Measurements from ENCODE around the gene NUP62.

NUP62 gene

DNA sequence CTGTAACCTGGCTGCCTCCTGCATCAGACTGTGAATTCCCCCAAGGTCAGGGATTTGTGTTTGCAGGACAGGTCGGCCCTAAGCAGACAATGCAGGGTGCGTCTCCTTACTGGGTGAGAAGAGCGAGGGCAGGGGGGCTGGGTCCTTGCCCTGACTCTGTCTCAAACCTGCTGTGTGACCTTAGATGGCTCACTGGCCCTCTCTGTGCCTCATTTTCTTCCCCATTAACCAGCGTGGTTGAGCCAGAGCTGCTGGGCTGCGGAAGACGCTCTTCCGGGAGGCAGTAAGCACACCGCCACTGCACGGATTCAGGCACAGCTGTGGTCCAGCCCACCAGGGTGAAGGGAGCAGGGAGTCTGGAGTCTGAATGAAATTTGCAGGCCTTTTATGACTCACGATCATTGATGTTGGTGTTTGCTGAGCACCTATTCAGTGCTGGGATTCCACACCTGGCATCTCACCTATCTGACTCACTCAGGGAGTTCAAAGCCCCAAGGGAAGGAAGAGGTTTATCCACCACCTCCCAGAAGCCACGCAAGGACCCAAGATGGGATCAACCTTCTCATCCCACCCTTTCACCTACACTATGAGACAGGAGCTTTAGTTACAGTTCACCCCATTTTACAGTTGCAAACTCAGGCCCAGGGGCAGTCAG, 54.7 kb downstream of the NUP62 start:
- no peak for TF ChIP-seq CEBPB (IDR thresholded peaks at IDR 0.05)
- no peak for TF ChIP-seq EGR1 (IDR thresholded peaks at IDR 0.05)
- no peak for TF ChIP-seq FOXM1 (IDR thresholded peaks at IDR 0.05; ENCODE audit: borderline replicate concordance, low read depth)
- TF ChIP-seq TAF1 (IDR thresholded peaks at IDR 0.05; ENCODE audit: low read depth), result no peak

DNA sequence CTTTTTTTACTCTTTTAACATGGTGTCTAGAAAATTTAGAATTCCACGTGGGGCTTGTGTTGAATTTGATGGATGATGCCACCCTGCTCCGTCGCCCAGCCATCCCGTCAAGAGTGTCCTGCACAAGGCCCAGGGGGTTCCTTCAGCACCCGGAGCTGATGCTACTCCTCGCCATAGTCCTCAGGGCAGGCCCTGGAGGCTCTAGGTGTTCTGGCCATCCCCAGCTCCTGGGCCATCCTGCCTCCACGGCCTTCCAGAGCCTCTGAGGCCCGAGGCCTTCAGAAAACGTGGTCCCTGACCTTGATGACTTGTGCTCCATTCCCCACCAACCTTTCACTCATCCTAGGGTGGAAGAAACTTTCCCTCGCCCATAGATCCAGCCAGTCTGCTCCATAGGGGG, 55.5 kb downstream of the NUP62 start:
- no peak for TF ChIP-seq TCF12 (IDR thresholded peaks at IDR 0.05; ENCODE audit: low read depth)
- TF ChIP-seq EGR1 (IDR thresholded peaks at IDR 0.05), result no peak
- TF ChIP-seq, protein P1, sequence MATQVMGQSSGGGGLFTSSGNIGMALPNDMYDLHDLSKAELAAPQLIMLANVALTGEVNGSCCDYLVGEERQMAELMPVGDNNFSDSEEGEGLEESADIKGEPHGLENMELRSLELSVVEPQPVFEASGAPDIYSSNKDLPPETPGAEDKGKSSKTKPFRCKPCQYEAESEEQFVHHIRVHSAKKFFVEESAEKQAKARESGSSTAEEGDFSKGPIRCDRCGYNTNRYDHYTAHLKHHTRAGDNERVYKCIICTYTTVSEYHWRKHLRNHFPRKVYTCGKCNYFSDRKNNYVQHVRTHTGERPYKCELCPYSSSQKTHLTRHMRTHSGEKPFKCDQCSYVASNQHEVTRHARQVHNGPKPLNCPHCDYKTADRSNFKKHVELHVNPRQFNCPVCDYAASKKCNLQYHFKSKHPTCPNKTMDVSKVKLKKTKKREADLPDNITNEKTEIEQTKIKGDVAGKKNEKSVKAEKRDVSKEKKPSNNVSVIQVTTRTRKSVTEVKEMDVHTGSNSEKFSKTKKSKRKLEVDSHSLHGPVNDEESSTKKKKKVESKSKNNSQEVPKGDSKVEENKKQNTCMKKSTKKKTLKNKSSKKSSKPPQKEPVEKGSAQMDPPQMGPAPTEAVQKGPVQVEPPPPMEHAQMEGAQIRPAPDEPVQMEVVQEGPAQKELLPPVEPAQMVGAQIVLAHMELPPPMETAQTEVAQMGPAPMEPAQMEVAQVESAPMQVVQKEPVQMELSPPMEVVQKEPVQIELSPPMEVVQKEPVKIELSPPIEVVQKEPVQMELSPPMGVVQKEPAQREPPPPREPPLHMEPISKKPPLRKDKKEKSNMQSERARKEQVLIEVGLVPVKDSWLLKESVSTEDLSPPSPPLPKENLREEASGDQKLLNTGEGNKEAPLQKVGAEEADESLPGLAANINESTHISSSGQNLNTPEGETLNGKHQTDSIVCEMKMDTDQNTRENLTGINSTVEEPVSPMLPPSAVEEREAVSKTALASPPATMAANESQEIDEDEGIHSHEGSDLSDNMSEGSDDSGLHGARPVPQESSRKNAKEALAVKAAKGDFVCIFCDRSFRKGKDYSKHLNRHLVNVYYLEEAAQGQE (IDR thresholded peaks at IDR 0.05; ENCODE audit: low read depth), result no peak
- no peak for TF ChIP-seq FOXM1 (IDR thresholded peaks at IDR 0.05; ENCODE audit: borderline replicate concordance, low read depth)
- TF ChIP-seq CREB1 (IDR thresholded peaks at IDR 0.05; ENCODE audit: low read depth), result no peak
- TF ChIP-seq TEAD4 (IDR thresholded peaks at IDR 0.05), result no peak
- TF ChIP-seq, protein P2, sequence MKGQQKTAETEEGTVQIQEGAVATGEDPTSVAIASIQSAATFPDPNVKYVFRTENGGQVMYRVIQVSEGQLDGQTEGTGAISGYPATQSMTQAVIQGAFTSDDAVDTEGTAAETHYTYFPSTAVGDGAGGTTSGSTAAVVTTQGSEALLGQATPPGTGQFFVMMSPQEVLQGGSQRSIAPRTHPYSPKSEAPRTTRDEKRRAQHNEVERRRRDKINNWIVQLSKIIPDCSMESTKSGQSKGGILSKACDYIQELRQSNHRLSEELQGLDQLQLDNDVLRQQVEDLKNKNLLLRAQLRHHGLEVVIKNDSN (IDR thresholded peaks at IDR 0.05), result no peak
- TF ChIP-seq TAF1 (IDR thresholded peaks at IDR 0.05; ENCODE audit: low read depth), result no peak
- TF ChIP-seq, protein P3, sequence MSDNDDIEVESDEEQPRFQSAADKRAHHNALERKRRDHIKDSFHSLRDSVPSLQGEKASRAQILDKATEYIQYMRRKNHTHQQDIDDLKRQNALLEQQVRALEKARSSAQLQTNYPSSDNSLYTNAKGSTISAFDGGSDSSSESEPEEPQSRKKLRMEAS (IDR thresholded peaks at IDR 0.05), result no peak
- TF ChIP-seq RAD21 (IDR thresholded peaks at IDR 0.05; ENCODE audit: low read depth), result no peak
- no peak for TF ChIP-seq NFIC (IDR thresholded peaks at IDR 0.05)

DNA sequence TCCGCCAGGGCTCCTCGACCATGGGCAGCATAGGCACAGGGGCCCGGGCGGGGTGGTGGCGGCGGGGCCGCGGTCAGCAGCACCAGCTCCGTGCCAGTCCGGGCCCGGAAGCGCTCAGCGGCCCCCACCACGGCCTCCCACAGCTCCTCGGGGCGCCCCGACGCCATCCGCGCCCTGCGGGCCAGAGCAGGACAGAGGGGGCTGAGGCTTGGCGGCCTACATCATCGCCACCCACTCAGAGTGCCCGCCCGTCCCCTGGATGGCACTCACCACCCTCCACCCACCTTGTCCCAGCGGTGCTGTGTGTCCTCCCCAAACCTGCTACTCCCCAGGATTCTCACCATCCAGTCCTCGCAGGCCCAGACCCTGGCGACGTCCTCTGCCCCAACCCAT, 56.2 kb downstream of the NUP62 start:
- TF ChIP-seq NFIC (IDR thresholded peaks at IDR 0.05) (no peak), TEAD4 (IDR thresholded peaks at IDR 0.05) (no peak), CREB1 (IDR thresholded peaks at IDR 0.05; ENCODE audit: low read depth) (no peak), ZBTB7A (IDR thresholded peaks at IDR 0.05; ENCODE audit: low read depth) (no peak), CEBPB (IDR thresholded peaks at IDR 0.05) (no peak), TCF12 (IDR thresholded peaks at IDR 0.05; ENCODE audit: low read depth) (no peak)
- TF ChIP-seq, protein P2 (IDR thresholded peaks at IDR 0.05), result no peak
- TF ChIP-seq, protein P3 (IDR thresholded peaks at IDR 0.05), result no peak

DNA sequence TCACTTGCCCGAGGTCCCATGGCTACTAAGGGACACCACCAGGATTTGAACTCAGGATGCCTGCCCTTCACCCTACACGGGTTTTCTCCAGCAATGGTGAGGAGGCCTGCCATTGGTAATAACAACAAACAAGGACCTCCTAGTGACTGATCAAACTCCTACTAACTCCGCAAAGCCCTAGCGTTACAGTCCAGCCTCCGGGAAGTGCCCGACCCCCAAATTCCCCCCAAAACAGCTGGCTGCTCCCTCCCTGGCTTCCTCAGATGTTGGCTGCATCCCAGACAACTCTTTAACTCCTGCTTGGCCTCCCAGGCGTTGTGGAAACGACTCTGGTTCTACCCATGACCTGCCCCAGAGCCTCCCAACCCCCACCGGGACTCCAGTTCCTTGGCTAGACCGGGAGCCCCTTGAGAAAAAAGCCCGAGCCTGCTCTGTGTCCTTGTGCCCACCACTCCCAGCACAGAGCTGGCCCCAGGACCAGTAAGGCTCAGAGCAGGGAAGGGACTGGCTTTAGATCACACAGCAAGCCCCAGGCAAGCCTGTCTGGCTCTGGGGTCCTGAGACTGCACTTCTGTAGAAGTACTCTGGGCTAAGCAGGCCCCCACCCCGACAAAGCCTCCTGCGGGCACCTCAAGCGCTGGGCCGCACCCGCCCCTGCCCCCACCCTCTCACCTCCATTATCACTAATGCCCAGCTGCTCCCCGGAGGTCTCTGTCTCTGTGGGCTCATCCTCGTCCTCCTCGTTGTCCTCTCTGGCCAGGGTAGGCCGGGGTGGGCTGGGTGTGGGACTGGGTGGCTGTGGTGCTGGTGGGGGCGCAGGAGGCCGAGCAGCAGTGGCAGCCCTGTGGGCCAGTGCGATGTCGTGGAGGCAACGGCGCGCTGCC, 56.8 kb downstream of the NUP62 start:
- TF ChIP-seq CEBPB (IDR thresholded peaks at IDR 0.05) (no peak), EGR1 (IDR thresholded peaks at IDR 0.05) (no peak), CREB1 (IDR thresholded peaks at IDR 0.05; ENCODE audit: low read depth) (no peak), NFIC (IDR thresholded peaks at IDR 0.05) (no peak), RAD21 (IDR thresholded peaks at IDR 0.05; ENCODE audit: low read depth) (no peak), TAF1 (IDR thresholded peaks at IDR 0.05; ENCODE audit: low read depth) (no peak), EP300 (IDR thresholded peaks at IDR 0.05; ENCODE audit: borderline replicate concordance) (no peak), ZBTB7A (IDR thresholded peaks at IDR 0.05; ENCODE audit: low read depth) (no peak), FOXM1 (IDR thresholded peaks at IDR 0.05; ENCODE audit: borderline replicate concordance, low read depth) (no peak), TCF12 (IDR thresholded peaks at IDR 0.05; ENCODE audit: low read depth) (no peak), TEAD4 (IDR thresholded peaks at IDR 0.05) (no peak), YY1 (IDR thresholded peaks at IDR 0.05; ENCODE audit: low read depth) (no peak)
- TF ChIP-seq, protein P2 (IDR thresholded peaks at IDR 0.05), result no peak
- TF ChIP-seq, protein P1 (IDR thresholded peaks at IDR 0.05; ENCODE audit: low read depth), result no peak
- TF ChIP-seq, protein P3 (IDR thresholded peaks at IDR 0.05), result no peak

Data from Ishikawa (cell line).